SK-N-SH (cell line): Measurements from ENCODE around the gene NRTN.

Experiments
- RAD21 ChIP-seq: IDR thresholded peaks from 2 replicates; pipeline ENCODE4 v1.6.1; 2012; ENCODE audit warnings: mild to moderate bottlenecking, low read length
- TF ChIP-seq, protein P1 (sequence below): fragments of 200-600 bp; sonication (generic); IDR thresholded peaks from 2 replicates; pipeline ENCODE4 v1.6.1; 2017; ENCODE audit warnings: antibody characterized with exemption, mild to moderate bottlenecking, moderate library complexity
- TF ChIP-seq, protein P2 (sequence below): IDR thresholded peaks from 2 replicates; pipeline ENCODE4 v1.6.1; 2012; ENCODE audit warnings: mild to moderate bottlenecking, low read depth, low read length, moderate library complexity

DNA sequence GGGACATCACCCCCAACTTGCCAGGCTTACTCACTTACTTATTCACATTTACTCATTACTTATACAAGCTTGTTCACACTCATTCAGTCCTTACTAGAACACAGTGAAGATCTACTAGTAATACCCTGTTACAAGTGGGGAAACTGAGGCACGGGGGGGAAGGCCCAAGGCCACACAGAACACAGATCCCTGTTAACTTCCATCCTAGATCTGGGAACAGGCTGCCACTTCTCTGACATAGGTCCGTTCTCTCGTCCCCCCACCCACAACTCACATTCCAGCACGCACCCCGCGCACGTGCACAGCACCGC is 1.5 kb upstream of the NRTN start:
- TF ChIP-seq RAD21, result no peak
- TF ChIP-seq, protein P1, sequence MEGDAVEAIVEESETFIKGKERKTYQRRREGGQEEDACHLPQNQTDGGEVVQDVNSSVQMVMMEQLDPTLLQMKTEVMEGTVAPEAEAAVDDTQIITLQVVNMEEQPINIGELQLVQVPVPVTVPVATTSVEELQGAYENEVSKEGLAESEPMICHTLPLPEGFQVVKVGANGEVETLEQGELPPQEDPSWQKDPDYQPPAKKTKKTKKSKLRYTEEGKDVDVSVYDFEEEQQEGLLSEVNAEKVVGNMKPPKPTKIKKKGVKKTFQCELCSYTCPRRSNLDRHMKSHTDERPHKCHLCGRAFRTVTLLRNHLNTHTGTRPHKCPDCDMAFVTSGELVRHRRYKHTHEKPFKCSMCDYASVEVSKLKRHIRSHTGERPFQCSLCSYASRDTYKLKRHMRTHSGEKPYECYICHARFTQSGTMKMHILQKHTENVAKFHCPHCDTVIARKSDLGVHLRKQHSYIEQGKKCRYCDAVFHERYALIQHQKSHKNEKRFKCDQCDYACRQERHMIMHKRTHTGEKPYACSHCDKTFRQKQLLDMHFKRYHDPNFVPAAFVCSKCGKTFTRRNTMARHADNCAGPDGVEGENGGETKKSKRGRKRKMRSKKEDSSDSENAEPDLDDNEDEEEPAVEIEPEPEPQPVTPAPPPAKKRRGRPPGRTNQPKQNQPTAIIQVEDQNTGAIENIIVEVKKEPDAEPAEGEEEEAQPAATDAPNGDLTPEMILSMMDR, result no peak
- TF ChIP-seq, protein P2, sequence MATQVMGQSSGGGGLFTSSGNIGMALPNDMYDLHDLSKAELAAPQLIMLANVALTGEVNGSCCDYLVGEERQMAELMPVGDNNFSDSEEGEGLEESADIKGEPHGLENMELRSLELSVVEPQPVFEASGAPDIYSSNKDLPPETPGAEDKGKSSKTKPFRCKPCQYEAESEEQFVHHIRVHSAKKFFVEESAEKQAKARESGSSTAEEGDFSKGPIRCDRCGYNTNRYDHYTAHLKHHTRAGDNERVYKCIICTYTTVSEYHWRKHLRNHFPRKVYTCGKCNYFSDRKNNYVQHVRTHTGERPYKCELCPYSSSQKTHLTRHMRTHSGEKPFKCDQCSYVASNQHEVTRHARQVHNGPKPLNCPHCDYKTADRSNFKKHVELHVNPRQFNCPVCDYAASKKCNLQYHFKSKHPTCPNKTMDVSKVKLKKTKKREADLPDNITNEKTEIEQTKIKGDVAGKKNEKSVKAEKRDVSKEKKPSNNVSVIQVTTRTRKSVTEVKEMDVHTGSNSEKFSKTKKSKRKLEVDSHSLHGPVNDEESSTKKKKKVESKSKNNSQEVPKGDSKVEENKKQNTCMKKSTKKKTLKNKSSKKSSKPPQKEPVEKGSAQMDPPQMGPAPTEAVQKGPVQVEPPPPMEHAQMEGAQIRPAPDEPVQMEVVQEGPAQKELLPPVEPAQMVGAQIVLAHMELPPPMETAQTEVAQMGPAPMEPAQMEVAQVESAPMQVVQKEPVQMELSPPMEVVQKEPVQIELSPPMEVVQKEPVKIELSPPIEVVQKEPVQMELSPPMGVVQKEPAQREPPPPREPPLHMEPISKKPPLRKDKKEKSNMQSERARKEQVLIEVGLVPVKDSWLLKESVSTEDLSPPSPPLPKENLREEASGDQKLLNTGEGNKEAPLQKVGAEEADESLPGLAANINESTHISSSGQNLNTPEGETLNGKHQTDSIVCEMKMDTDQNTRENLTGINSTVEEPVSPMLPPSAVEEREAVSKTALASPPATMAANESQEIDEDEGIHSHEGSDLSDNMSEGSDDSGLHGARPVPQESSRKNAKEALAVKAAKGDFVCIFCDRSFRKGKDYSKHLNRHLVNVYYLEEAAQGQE, result no peak
